Measurements from ENCODE around the gene TRAPPC2. TPM values are rescaled to one million over a fixed set of nuclear protein-coding genes. Genes with fewer than 3 reads are reported as not detected.
"Not testable (repeated sequence)": the region's sequence is repeated elsewhere in the genome, so short reads cannot be mapped to it uniquely, and the experiment has no call there.

Gene TRAPPC2
- total and polyA plus RNA-seq, 5 experiments from 2014 or later, result 25.7 to 51.5 (median 34.3) TPM

GRCh38 chrX:13685126-13685763 is 49.2 kb downstream of the TRAPPC2 start:
- DNase-seq (no peak), ATAC-seq (no peak)
- H3K4me3 Mint-ChIP-seq, result no peak overlapping the region
- no peaks in the 10 kb centered on the region for H3K27me3 Mint-ChIP-seq
- peak overlapping the region in 3 of 10 donors; percentile 0 to 30 (median 6) for H3K27ac Mint-ChIP-seq
- POLR2A ChIA-PET, result interaction anchor here (1.4 kb wide), 1 partner anchor 50 kb away, joined by 4 read pairs; the partner anchor contains the start of genes OFD1 and TRAPPC2
- peaks cover 0 to 9% (median 0%) of the 10 kb centered on the region in 9 donors for H3K9me3 Mint-ChIP-seq
- H3K36me3 Mint-ChIP-seq, result peaks cover 0 to 6% (median 0%) of the 10 kb centered on the region in 3 donors
- H3K4me1 Mint-ChIP-seq, result peaks cover 5 to 25% (median 9%) of the 10 kb centered on the region in 4 donors

- H3K27ac Mint-ChIP-seq, result peak overlapping the region in 1 of 10 donors; percentile 1
- peaks cover 4 to 23% (median 7%) of the 10 kb centered on the region in 4 donors for H3K4me1 Mint-ChIP-seq
- no peaks in the 10 kb centered on the region for H3K27me3 Mint-ChIP-seq
- peaks cover 0 to 6% (median 0%) of the 10 kb centered on the region in 3 donors for H3K36me3 Mint-ChIP-seq
- no peak for DNase-seq
- peaks cover 0 to 9% (median 0%) of the 10 kb centered on the region in 9 donors for H3K9me3 Mint-ChIP-seq
- no peak overlapping the region for H3K4me3 Mint-ChIP-seq
- ATAC-seq, result no peak
- POLR2A ChIA-PET, result interaction anchor here (1.4 kb wide), 1 partner anchor 50 kb away, joined by 4 read pairs; the partner anchor contains the start of genes OFD1 and TRAPPC2
Observed at GRCh38 chrX:13684361-13684760, 50.1 kb downstream of the TRAPPC2 start.

- DNase-seq (no peak), ATAC-seq (no peak)
- H3K36me3 Mint-ChIP-seq, result peaks cover 0 to 10% (median 0%) of the 10 kb centered on the region in 3 donors
- POLR2A ChIA-PET, result no interaction called here
- H3K27ac Mint-ChIP-seq, result no peak overlapping the region
- H3K4me3 Mint-ChIP-seq, result no peak overlapping the region
- no peaks in the 10 kb centered on the region for H3K27me3 Mint-ChIP-seq
- H3K4me1 Mint-ChIP-seq, result peaks cover 0 to 9% (median 0%) of the 10 kb centered on the region in 4 donors
- peaks cover 0 to 8% (median 0%) of the 10 kb centered on the region in 9 donors for H3K9me3 Mint-ChIP-seq
Observed at GRCh38 chrX:13681595-13681994, 52.8 kb downstream of the TRAPPC2 start.

DNA sequence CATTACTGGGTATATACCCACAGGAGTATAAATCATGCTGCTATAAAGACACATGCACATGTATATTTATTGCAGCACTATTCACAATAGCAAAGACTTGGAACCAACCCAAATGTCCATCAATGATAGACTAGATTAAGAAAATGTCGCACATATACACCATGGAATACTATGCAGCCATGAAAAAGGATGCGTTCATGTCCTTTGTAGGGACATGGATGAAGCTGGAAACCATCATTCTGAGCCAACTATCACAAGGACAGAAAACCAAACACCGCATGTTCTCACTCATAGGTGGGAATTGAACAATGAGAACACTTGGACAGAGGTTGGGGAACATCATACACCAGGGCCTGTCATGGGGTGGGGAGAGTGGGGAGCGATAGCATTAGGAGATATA is 54.7 kb downstream of the TRAPPC2 start:
- H3K4me1 Mint-ChIP-seq, DNase-seq, ATAC-seq, H3K27me3 Mint-ChIP-seq, POLR2A ChIA-PET, H3K9me3 Mint-ChIP-seq, H3K4me3 Mint-ChIP-seq, H3K27ac Mint-ChIP-seq, H3K36me3 Mint-ChIP-seq: not testable (repeated sequence)

DNA sequence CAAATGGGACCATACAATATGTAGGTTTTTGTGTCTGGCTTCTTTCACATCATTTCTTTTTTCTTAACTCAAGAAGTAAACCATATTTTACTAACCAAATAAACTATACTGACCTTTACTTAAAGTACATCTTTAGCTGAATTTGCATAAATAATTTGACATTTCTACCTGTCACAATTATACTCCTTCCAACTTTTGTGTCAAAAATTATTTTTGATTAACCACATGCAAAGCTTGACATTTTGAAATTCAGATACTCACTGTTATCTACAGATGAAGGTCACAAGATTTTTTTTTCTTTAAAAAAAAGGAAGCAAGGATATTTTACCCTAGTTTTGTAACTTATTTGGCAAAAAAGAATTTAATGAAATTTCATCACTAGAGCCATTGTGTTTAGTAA is 57.5 kb downstream of the TRAPPC2 start:
- Mint-ChIP-seq H3K27ac (no peak overlapping the region), H3K9me3 (peaks cover 0 to 8% (median 0%) of the 10 kb centered on the region in 9 donors), H3K4me3 (no peak overlapping the region), H3K36me3 (peaks cover 0 to 13% (median 0%) of the 10 kb centered on the region in 3 donors), H3K4me1 (no peaks in the 10 kb centered on the region), H3K27me3 (no peaks in the 10 kb centered on the region)
- DNase-seq (no peak), ATAC-seq (no peak)
- POLR2A ChIA-PET, result no interaction called here

DNA sequence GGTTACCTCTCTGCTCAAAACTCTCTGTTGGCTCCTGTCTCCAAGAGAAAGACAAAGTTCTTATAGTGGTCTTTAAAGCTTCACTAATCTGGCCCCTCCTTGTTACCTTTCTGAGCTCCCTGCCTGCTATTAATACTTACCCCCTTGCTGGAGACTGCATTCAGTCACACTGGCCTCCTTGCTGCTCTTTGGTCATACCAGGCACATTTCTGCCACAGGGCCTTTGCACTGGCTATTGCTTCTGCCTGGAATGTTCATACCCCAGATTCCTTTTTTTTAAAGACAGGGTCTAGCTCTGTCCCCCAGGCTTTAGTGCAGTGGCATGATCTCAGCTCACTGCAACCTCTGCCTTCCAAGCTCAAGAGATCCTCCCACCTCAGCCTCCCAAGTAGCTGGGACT is 61.4 kb downstream of the TRAPPC2 start:
- no peak for DNase-seq
- POLR2A ChIA-PET, result no interaction called here
- Mint-ChIP-seq H3K27me3 (no peaks in the 10 kb centered on the region), H3K36me3 (peaks cover 4 to 22% (median 6%) of the 10 kb centered on the region in 3 donors), H3K27ac (no peak overlapping the region), H3K4me3 (no peak overlapping the region), H3K9me3 (peaks cover 0 to 2% (median 0%) of the 10 kb centered on the region in 9 donors), H3K4me1 (peaks cover 0 to 9% (median 3%) of the 10 kb centered on the region in 4 donors)
- no peak for ATAC-seq

GRCh38 chrX:13670197-13670596 is 64.2 kb downstream of the TRAPPC2 start:
- Mint-ChIP-seq H3K4me1 (peaks cover 0 to 9% (median 3%) of the 10 kb centered on the region in 4 donors), H3K9me3 (no peaks in the 10 kb centered on the region), H3K27me3 (no peaks in the 10 kb centered on the region), H3K27ac (peak overlapping the region in 1 of 10 donors; percentile 29), H3K36me3 (peaks cover 4 to 23% (median 6%) of the 10 kb centered on the region in 3 donors), H3K4me3 (no peak overlapping the region)
- ATAC-seq (no peak), DNase-seq (no peak)
- POLR2A ChIA-PET, result interaction anchor here (1.2 kb wide), 1 partner anchor 19 kb away, joined by 3 read pairs; the partner anchor contains the start of gene RAB9A

DNA sequence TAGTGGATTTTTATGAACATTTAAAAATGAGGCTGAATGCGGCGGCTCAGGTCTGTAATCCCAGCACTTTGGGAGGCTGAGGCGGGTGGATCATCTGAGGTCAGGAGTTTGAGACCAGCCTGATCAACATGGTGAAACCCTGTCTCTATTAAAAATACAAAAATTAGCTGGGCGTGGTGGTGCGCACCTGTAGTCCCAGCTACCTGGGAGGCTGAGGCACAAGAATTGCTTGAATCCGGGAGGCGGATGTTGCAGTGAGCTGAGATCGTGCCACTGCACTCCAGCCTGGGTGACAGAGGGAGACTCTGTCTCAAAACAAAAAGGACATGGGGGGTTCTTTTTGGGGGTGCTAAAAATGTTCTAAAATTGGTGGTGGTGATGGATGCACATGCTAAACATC is 64.7 kb downstream of the TRAPPC2 start:
- peaks cover 0 to 11% (median 3%) of the 10 kb centered on the region in 4 donors for H3K4me1 Mint-ChIP-seq
- ATAC-seq, H3K27me3 Mint-ChIP-seq, DNase-seq, H3K9me3 Mint-ChIP-seq: not testable (repeated sequence)
- H3K4me3 Mint-ChIP-seq, result peak overlapping the region in 1 of 10 donors; percentile 70
- H3K36me3 Mint-ChIP-seq, result peaks cover 4 to 27% (median 6%) of the 10 kb centered on the region in 3 donors
- POLR2A ChIA-PET, result interaction anchor here (1.2 kb wide), 1 partner anchor 19 kb away, joined by 3 read pairs; the partner anchor contains the start of gene RAB9A
- peak overlapping the region in 2 of 10 donors; percentile 81 to 83 for H3K27ac Mint-ChIP-seq

- DNase-seq (peak in 1 of 10 donors; percentile 2), ATAC-seq (peak; percentile 42 to 50)
- Mint-ChIP-seq H3K4me1 (peaks cover 0 to 11% (median 3%) of the 10 kb centered on the region in 4 donors), H3K4me3 (peak overlapping the region in 3 of 10 donors; percentile 25 to 70 (median 39)), H3K27ac (peak overlapping the region in 5 of 10 donors; percentile 49 to 83 (median 57)), H3K36me3 (peaks cover 4 to 30% (median 6%) of the 10 kb centered on the region in 3 donors), H3K9me3 (no peaks in the 10 kb centered on the region), H3K27me3 (no peaks in the 10 kb centered on the region)
- POLR2A ChIA-PET, result interaction anchor here (0.5 to 1.2 kb wide), 2 partner anchors 20 to 52 kb away, joined by 3 read pairs; partner anchors contain the start of gene RAB9A
Observed at GRCh38 chrX:13669246-13669737, 65.1 kb downstream of the TRAPPC2 start.

GRCh38 chrX:13667919-13668318 is 66.5 kb downstream of the TRAPPC2 start:
- Mint-ChIP-seq H3K36me3 (peaks cover 4 to 41% (median 6%) of the 10 kb centered on the region in 3 donors), H3K4me3 (no peak overlapping the region), H3K4me1 (peaks cover 0 to 11% (median 3%) of the 10 kb centered on the region in 4 donors), H3K9me3 (no peaks in the 10 kb centered on the region), H3K27ac (peak overlapping the region in 1 of 10 donors; percentile 4), H3K27me3 (no peaks in the 10 kb centered on the region)
- POLR2A ChIA-PET, result no interaction called here
- ATAC-seq, result no peak
- DNase-seq, result no peak

- DNase-seq, result no peak
- peaks cover 4 to 50% (median 6%) of the 10 kb centered on the region in 3 donors for H3K36me3 Mint-ChIP-seq
- no peak for ATAC-seq
- no peaks in the 10 kb centered on the region for H3K27me3 Mint-ChIP-seq
- H3K4me3 Mint-ChIP-seq, result no peak overlapping the region
- POLR2A ChIA-PET, result no interaction called here
- H3K27ac Mint-ChIP-seq, result peak overlapping the region in 3 of 10 donors; percentile 16 to 88 (median 19)
- H3K4me1 Mint-ChIP-seq, result peaks cover 0 to 11% (median 3%) of the 10 kb centered on the region in 4 donors
- no peaks in the 10 kb centered on the region for H3K9me3 Mint-ChIP-seq
Observed at GRCh38 chrX:13666836-13667235, 67.6 kb downstream of the TRAPPC2 start.

DNA sequence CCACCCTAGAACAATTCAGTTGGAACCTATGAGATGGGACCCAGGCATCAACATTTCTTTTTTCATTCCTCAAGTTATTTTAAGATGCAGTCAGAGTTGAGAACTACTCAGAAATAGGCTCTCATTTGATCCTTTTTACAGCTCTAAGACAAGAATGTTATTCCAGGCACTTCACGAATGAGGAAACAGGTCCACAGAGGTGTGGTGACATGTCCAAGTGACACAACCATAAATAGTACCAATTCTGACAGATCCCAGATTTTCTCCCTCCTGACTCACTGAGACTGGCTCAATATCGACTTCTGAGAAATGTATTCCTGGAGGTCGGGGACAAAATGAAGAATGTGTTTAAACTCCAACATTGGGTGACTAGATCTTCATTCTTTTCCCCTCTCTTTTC is 70.4 kb downstream of the TRAPPC2 start:
- DNase-seq, result no peak
- Mint-ChIP-seq H3K4me1 (peaks cover 0 to 9% (median 1%) of the 10 kb centered on the region in 4 donors), H3K27me3 (no peaks in the 10 kb centered on the region), H3K36me3 (peaks cover 2 to 55% (median 5%) of the 10 kb centered on the region in 3 donors), H3K4me3 (no peak overlapping the region), H3K9me3 (no peaks in the 10 kb centered on the region), H3K27ac (peak overlapping the region in 1 of 10 donors; percentile 6)
- POLR2A ChIA-PET, result no interaction called here
- ATAC-seq, result no peak

- no peak for DNase-seq
- peaks cover 2 to 61% (median 5%) of the 10 kb centered on the region in 3 donors for H3K36me3 Mint-ChIP-seq
- H3K4me3 Mint-ChIP-seq, result no peak overlapping the region
- H3K9me3 Mint-ChIP-seq, result no peaks in the 10 kb centered on the region
- H3K27ac Mint-ChIP-seq, result peak overlapping the region in 2 of 10 donors; percentile 7 to 58
- no peak for ATAC-seq
- POLR2A ChIA-PET, result no interaction called here
- H3K27me3 Mint-ChIP-seq, result no peaks in the 10 kb centered on the region
- H3K4me1 Mint-ChIP-seq, result peaks cover 3 to 10% (median 8%) of the 10 kb centered on the region in 4 donors
Observed at GRCh38 chrX:13662355-13662791, 72.0 kb downstream of the TRAPPC2 start.

Data from naive thymus-derived CD8-positive, alpha-beta T cell (primary cell).